Activated B cell treated with CpG ODN at 0.5 μM for 24 hours (primary cell): ENCODE results near the gene MED1. TPM values are rescaled to one million over a fixed set of nuclear protein-coding genes. Genes with fewer than 3 reads are reported as not detected.
A peak's percentile ranks its signal among the peaks of the same experiment; 100 is the strongest.

Experiments used
- ATAC-seq: fragments of 200-7000 bp; cut with Tn5 transposase; one replicate; pipeline ENCODE4 v1.10.0; 2021; ENCODE audit warnings: low read depth, mild to moderate bottlenecking, moderate library complexity
- CTCF ChIA-PET: fragments of 350-600 bp; sonication (Branson Sonifier 250); formaldehyde crosslinking; loops from one replicate; lab custom pipeline; 2021; ENCODE audit warnings: antibody characterized with exemption; lab: Charles Lee
- POLR2A ChIA-PET: fragments of 350-600 bp; sonication (Branson Sonifier 250); formaldehyde crosslinking; loops from one replicate; lab custom pipeline; 2021; ENCODE audit warnings: antibody characterized with exemption; lab: Charles Lee
- DNase-seq: peaks from one replicate; pipeline ENCODE4 v3.0.0; 2022
- H3K27ac Mint-ChIP-seq: one replicate; pipeline ENCODE4 v1.8.0; 2020; ENCODE audit warnings: mixed read lengths
- H3K27me3 Mint-ChIP-seq: one replicate; pipeline ENCODE4 v1.8.0; 2021; ENCODE audit warnings: mixed read lengths
- H3K36me3 Mint-ChIP-seq: one replicate; pipeline ENCODE4 v1.8.0; 2021; ENCODE audit warnings: low read depth, mixed read lengths
- H3K4me1 Mint-ChIP-seq: one replicate; pipeline ENCODE4 v1.8.0; 2021; ENCODE audit warnings: mixed read lengths
- H3K4me3 Mint-ChIP-seq: one replicate; pipeline ENCODE4 v1.8.0; 2020; ENCODE audit warnings: mild to moderate bottlenecking, mixed read lengths
- H3K9me3 Mint-ChIP-seq: one replicate; pipeline ENCODE4 v1.8.0; 2020; ENCODE audit warnings: mixed read lengths
- intact Hi-C: fragments of 100-400 bp; cut with micrococcal nuclease; formaldehyde crosslinking; loops from one replicate; pipeline ENCODE4 v1.15.1; 2024
- total RNA-seq: library from RNA; stranded (reverse); gene quantifications from 2 replicates; pipeline ENCODE4 v1.2.3, GENCODE V29; 2022
- TF ChIP-seq, protein P1 (sequence below): fragments of 200-600 bp; IDR thresholded peaks from one replicate; pipeline ENCODE4 v1.8.0; 2022; ENCODE audit warnings: antibody characterized with exemption, mild to moderate bottlenecking

The MED1 gene
- total RNA-seq, 1 donor from 2014 or later, result 64.3 TPM

DNA sequence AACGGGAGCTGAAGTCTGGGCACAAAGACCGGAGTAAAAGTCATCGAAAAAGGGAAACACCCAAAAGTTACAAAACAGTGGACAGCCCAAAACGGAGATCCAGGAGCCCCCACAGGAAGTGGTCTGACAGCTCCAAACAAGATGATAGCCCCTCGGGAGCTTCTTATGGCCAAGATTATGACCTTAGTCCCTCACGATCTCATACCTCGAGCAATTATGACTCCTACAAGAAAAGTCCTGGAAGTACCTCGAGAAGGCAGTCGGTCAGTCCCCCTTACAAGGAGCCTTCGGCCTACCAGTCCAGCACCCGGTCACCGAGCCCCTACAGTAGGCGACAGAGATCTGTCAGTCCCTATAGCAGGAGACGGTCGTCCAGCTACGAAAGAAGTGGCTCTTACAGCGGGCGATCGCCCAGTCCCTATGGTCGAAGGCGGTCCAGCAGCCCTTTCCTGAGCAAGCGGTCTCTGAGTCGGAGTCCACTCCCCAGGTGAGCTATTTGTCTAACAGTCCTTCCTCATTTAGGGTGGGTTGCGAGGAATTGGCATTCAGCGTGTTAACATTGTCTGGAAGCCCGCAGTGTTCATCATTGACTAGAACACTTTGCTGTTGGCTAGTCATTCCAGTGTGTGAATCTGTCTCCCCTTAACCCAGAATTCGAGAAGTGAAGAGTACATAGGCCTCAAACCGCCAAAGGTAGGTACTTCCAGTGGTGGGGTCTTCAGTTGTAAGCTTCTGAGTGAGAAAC is 11.7 kb upstream of the MED1 start:
- DNase-seq, result peak; percentile 17
- no peak for ATAC-seq
- H3K4me3 Mint-ChIP-seq, result peak overlapping the region; percentile 97
- ChIA-PET POLR2A (interaction anchor here (0.6 to 5.8 kb wide), 8 partner anchors 11 to 1855 kb away, joined by 3 to 253 read pairs (median 6); partner anchors contain the start of genes FBXL20 and MED1), CTCF (no interaction called here)
- H3K36me3 Mint-ChIP-seq, result peaks cover 35% of the 10 kb centered on the region
- TF ChIP-seq, protein P1, sequence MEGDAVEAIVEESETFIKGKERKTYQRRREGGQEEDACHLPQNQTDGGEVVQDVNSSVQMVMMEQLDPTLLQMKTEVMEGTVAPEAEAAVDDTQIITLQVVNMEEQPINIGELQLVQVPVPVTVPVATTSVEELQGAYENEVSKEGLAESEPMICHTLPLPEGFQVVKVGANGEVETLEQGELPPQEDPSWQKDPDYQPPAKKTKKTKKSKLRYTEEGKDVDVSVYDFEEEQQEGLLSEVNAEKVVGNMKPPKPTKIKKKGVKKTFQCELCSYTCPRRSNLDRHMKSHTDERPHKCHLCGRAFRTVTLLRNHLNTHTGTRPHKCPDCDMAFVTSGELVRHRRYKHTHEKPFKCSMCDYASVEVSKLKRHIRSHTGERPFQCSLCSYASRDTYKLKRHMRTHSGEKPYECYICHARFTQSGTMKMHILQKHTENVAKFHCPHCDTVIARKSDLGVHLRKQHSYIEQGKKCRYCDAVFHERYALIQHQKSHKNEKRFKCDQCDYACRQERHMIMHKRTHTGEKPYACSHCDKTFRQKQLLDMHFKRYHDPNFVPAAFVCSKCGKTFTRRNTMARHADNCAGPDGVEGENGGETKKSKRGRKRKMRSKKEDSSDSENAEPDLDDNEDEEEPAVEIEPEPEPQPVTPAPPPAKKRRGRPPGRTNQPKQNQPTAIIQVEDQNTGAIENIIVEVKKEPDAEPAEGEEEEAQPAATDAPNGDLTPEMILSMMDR, result no peak
- intact Hi-C loops, result no loop called here
- H3K27ac Mint-ChIP-seq, result peak overlapping the region; percentile 98
- no peaks in the 10 kb centered on the region for H3K9me3 Mint-ChIP-seq
- H3K27me3 Mint-ChIP-seq, result no peaks in the 10 kb centered on the region
- H3K4me1 Mint-ChIP-seq, result peaks cover 59% of the 10 kb centered on the region

DNA sequence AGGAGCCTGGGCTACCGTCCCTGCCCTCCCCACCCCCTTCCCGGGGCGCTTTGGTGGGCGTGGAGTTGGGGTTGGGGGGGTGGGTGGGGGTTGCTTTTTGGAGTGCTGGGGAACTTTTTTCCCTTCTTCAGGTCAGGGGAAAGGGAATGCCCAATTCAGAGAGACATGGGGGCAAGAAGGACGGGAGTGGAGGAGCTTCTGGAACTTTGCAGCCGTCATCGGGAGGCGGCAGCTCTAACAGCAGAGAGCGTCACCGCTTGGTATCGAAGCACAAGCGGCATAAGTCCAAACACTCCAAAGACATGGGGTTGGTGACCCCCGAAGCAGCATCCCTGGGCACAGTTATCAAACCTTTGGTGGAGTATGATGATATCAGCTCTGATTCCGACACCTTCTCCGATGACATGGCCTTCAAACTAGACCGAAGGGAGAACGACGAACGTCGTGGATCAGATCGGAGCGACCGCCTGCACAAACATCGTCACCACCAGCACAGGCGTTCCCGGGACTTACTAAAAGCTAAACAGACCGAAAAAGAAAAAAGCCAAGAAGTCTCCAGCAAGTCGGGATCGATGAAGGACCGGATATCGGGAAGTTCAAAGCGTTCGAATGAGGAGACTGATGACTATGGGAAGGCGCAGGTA is 11.0 kb upstream of the MED1 start:
- Mint-ChIP-seq H3K36me3 (peaks cover 29% of the 10 kb centered on the region), H3K9me3 (no peaks in the 10 kb centered on the region), H3K27me3 (no peaks in the 10 kb centered on the region), H3K27ac (peak overlapping the region; percentile 98), H3K4me3 (peak overlapping the region; percentile 97), H3K4me1 (peaks cover 54% of the 10 kb centered on the region)
- ChIA-PET CTCF (no interaction called here), POLR2A (interaction anchor here (0.6 to 5.8 kb wide), 21 partner anchors 10 to 710 kb away, joined by 3 to 253 read pairs (median 4); partner anchors contain the start of genes FBXL20, LASP1, MED1 and MED24)
- TF ChIP-seq, protein P1, result no peak
- DNase-seq (no peak), ATAC-seq (peak; percentile 6)
- intact Hi-C loops, result loop anchor here (1.0 to 2.0 kb wide), 8 partner anchors 11 to 710 kb away; partner anchors contain the start of genes CASC3, MED1, PSMB3 and PSMD3

DNA sequence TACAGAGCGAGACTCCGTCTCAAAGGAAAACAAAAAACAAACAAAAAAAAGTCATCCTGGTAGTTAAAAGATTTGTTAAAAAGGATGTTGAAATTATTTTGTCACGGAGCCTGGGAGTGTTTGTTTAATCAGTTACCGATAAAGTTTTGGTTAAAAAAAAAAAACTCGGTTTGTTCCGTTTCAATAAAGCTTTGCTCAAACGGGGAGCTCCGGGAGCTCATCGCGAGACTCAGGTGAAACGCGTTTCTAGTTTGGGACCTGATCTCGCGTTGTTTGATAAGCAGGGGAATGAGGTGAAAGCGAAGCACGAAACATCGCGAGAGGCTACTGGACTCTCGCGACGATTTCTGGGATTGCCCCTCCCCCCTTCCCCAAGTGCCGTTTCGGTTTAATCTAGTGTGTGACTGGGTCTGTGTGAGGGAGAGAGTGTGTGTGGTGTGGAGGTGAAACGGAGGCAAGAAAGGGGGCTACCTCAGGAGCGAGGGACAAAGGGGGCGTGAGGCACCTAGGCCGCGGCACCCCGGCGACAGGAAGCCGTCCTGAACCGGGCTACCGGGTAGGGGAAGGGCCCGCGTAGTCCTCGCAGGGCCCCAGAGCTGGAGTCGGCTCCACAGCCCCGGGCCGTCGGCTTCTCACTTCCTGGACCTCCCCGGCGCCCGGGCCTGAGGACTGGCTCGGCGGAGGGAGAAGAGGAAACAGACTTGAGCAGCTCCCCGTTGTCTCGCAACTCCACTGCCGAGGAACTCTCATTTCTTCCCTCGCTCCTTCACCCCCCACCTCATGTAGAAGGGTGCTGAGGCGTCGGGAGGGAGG is 10.3 kb upstream of the MED1 start, which contains the start of gene CDK12:
Gene CDK12 (plus strand): TSS at position 374 of the 813 bp plus-strand sequence. CDS start 586 bp downstream, outside the sequence.
- intact Hi-C loops, result loop anchor here (1.0 to 2.0 kb wide), 8 partner anchors 10 to 709 kb away; partner anchors contain the start of genes CASC3, MED1, PSMB3 and PSMD3
- Mint-ChIP-seq H3K4me1 (peaks cover 50% of the 10 kb centered on the region), H3K36me3 (peaks cover 24% of the 10 kb centered on the region), H3K4me3 (peak within 1 kb of the TSS; percentile 97), H3K9me3 (no peaks in the 10 kb centered on the region), H3K27me3 (no peaks in the 10 kb centered on the region), H3K27ac (peak within 1 kb of the TSS; percentile 98)
- CTCF ChIA-PET, result interaction anchor here (0.7 to 1.2 kb wide), 2 partner anchors 9 to 10 kb away, joined by 3 to 5 read pairs; partner anchors contain the start of gene MED1
- peak; percentile 87 for ATAC-seq
- POLR2A ChIA-PET, result interaction anchor here (0.6 to 5.8 kb wide), 32 partner anchors 9 to 709 kb away, joined by 3 to 253 read pairs (median 4); partner anchors contain the start of genes CASC3, FBXL20, LASP1 and MED1
- DNase-seq, result peak; percentile 87
- TF ChIP-seq, protein P1, result no peak

DNA sequence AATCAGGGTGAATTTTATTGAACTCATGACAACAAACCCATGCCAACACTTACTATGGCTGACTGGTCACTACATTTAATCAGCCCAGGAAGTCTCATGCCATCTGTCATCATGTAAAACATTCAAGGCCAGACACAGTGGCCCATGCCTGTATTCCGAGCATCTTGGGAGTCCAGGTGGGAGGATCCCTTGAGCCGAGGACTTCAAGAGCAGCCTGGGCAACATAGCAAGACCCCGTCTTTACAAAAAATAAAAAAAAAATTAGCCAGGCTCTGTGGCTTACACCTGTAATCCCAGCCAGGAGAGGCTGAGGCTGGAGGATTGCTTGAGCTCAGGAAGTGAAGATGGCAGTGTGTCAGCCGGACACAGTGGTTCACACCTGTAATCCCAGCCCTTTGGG is 4.9 kb upstream of the MED1 start:
- peaks cover 4% of the 10 kb centered on the region for H3K36me3 Mint-ChIP-seq
- H3K4me1 Mint-ChIP-seq, result peaks cover 18% of the 10 kb centered on the region

More for the DNA sequence above, 4.9 kb upstream of the MED1 start:
- POLR2A ChIA-PET, result interaction anchor here (0.6 kb wide), 1 partner anchor 36 kb away, joined by 8 read pairs; no protein-coding TSS in a partner anchor
- TF ChIP-seq, protein P1, result no peak
- Mint-ChIP-seq H3K4me3 (no peak overlapping the region), H3K9me3 (no peaks in the 10 kb centered on the region), H3K27ac (no peak overlapping the region), H3K27me3 (no peaks in the 10 kb centered on the region)
- intact Hi-C loops, result no loop called here
- no peak for DNase-seq
- no peak for ATAC-seq
- CTCF ChIA-PET, result no interaction called here
